NK-92 treated with Interleukin-12 subunit alpha and Interleukin-12 subunit beta, amount 100 ng/mL, for 24 hours (cell line): ENCODE data around the gene C6orf141.
"Not testable (repeated sequence)": the region's sequence is repeated elsewhere in the genome, so short reads cannot be mapped to it uniquely, and the experiment has no call there.

Experiments used
- DNase-seq: peaks from one replicate; lab custom pipeline; 2025; lab: John Stamatoyannopoulos, UW

The C6orf141 gene

DNA sequence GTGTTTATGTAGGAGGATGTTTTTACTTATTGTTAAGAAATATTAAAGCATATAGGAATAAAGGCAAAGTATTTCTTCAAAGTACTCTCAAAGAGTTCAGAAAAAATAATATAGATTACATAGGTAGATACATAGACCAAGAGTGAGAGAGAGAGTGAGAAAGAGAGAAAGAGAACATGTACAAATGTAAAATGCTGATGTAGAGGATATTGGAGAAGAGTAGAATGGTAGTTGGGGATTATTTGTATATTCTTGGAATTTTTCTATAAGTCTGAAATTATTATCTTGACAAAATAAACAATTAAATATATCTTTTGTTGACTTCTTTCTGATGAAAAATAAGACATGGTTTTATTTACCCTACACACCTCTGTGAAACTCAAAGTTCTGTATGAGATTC lies 29.2 kb downstream of the C6orf141 start:
- no peak for DNase-seq

DNA sequence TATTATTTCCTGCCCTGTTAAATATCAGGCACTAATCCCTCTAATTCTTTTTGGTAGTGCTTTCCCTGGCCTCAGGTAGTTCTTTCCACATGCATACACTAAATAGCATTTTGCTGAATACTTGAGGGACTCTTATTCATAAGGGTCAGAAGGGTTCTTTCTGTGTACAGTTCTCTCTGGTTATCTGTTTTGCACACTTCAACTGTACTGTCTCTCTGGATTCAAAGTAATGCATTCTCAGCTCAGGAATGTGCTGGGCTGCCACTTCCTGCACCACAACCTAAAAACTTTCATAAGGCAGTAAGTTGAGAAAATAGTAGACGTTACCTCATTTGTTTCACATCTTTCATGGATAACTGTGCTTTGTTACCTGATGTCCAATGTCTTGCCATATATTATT lies 32.1 kb downstream of the C6orf141 start:
- no peak for DNase-seq

DNA sequence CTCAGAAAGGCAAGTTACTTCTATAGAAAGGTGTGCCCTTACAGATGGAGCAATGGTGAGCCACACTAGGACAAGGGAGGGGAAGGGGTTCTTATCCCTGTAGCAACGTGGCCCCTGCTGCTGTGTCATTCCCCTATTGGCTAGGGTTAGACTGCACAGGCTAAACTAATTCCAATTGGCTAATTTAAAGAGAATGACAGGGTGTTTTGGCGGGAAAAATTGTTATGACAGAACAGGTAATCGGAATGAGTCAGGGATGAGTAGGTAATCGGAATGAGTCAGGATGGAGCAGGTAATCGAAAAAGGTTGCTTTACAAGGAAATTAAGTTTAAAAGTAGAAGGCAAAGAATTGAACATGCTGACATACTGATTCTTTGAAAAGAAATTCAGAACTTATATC lies 36.8 kb downstream of the C6orf141 start:
- not testable (repeated sequence) for DNase-seq
